H9 (cell line): ENCODE results near the gene GBP7. TPM values are rescaled to one million over a fixed set of nuclear protein-coding genes. Genes with fewer than 3 reads are reported as not detected.
A peak's percentile ranks its signal among the peaks of the same experiment; 100 is the strongest.

ENCODE experiments used
- DNase-seq: peaks from one replicate; pipeline ENCODE4 v3.0.0-alpha.2; 2017
- H2AFZ ChIP-seq: one replicate; pipeline ENCODE4 v1.6.1; 2013; ENCODE audit warnings: mild to moderate bottlenecking, low read length, control low read depth, moderate library complexity
- H2AK5ac ChIP-seq: 2 replicates; pipeline ENCODE4 v1.6.1; 2013; ENCODE audit warnings: low read length, control low read depth, mixed read lengths; ENCODE audit not compliant: insufficient read length
- H2BK120ac ChIP-seq: one replicate; pipeline ENCODE4 v1.6.1; 2013; ENCODE audit warnings: low read depth, mild to moderate bottlenecking, low read length, control low read depth, inconsistent platforms; ENCODE audit not compliant: poor library complexity, severe bottlenecking
- H2BK12ac ChIP-seq: 2 replicates; pipeline ENCODE4 v1.6.1; 2013; ENCODE audit warnings: low read length, control low read depth, mixed read lengths, low read depth; ENCODE audit not compliant: insufficient read length
- H2BK15ac ChIP-seq: 2 replicates; pipeline ENCODE4 v1.6.1; 2013; ENCODE audit warnings: low read depth, low read length, control low read depth
- H2BK20ac ChIP-seq: one replicate; pipeline ENCODE4 v1.6.1; 2013; ENCODE audit warnings: low read depth, mild to moderate bottlenecking, low read length, control low read depth, inconsistent platforms; ENCODE audit not compliant: poor library complexity, severe bottlenecking
- H2BK5ac ChIP-seq: 2 replicates; pipeline ENCODE4 v1.6.1; 2013; ENCODE audit warnings: low read length, control low read depth, mixed read lengths; ENCODE audit not compliant: insufficient read length
- H3K14ac ChIP-seq: 2 replicates; pipeline ENCODE4 v1.6.1; 2013; ENCODE audit warnings: low read length, control low read depth; ENCODE audit not compliant: insufficient read depth
- H3K18ac ChIP-seq: 2 replicates; pipeline ENCODE4 v1.6.1; 2013; ENCODE audit warnings: low read depth, mild to moderate bottlenecking, mixed read lengths, low read length, control low read depth; ENCODE audit not compliant: insufficient read length
- H3K23ac ChIP-seq: 2 replicates; pipeline ENCODE4 v1.6.1; 2013; ENCODE audit warnings: low read length, control low read depth, mixed read lengths, low read depth; ENCODE audit not compliant: insufficient read length
- H3K23me2 ChIP-seq: 2 replicates; pipeline ENCODE4 v1.6.1; 2013; ENCODE audit warnings: low read depth, mild to moderate bottlenecking, mixed read lengths, low read length, control low read depth; ENCODE audit not compliant: insufficient read length, poor library complexity, severe bottlenecking
- H3K27ac ChIP-seq: 2 replicates; pipeline ENCODE4 v1.5.1; 2013; ENCODE audit warnings: low read length, control low read depth, mixed read lengths, low read depth; ENCODE audit not compliant: insufficient read length
- H3K27me3 ChIP-seq: 2 replicates; pipeline ENCODE4 v1.6.1; 2013; ENCODE audit warnings: low read length, control low read depth, inconsistent platforms; ENCODE audit not compliant: insufficient read depth
- H3K4ac ChIP-seq: 2 replicates; pipeline ENCODE4 v1.6.1; 2013; ENCODE audit warnings: low read depth, mild to moderate bottlenecking, control low read depth, inconsistent platforms, low read length, moderate library complexity
- H3K4me1 ChIP-seq: 2 replicates; pipeline ENCODE4 v1.6.1; 2013; ENCODE audit warnings: low read length, control low read depth, inconsistent platforms; ENCODE audit not compliant: insufficient read depth
- H3K4me2 ChIP-seq: 2 replicates; pipeline ENCODE4 v1.6.1; 2013; ENCODE audit warnings: low read length, control low read depth, mixed read lengths; ENCODE audit not compliant: insufficient read length, insufficient read depth
- H3K56ac ChIP-seq: 2 replicates; pipeline ENCODE4 v1.6.1; 2013; ENCODE audit warnings: low read depth, mild to moderate bottlenecking, mixed read lengths, low read length, control low read depth; ENCODE audit not compliant: insufficient read length
- H3K79me1 ChIP-seq: 2 replicates; pipeline ENCODE4 v1.6.1; 2013; ENCODE audit warnings: low read depth, mild to moderate bottlenecking, moderate library complexity, low read length, control low read depth, inconsistent platforms; ENCODE audit not compliant: insufficient read depth, poor library complexity, severe bottlenecking
- H3K79me2 ChIP-seq: 2 replicates; pipeline ENCODE4 v1.6.1; 2013; ENCODE audit warnings: low read length, control low read depth, inconsistent platforms; ENCODE audit not compliant: insufficient read depth
- H3K9ac ChIP-seq: 2 replicates; pipeline ENCODE4 v1.6.1; 2013; ENCODE audit warnings: low read length, control low read depth, mixed read lengths; ENCODE audit not compliant: insufficient read length; ENCODE audit errors: extremely low read depth
- H3K9me3 ChIP-seq: one replicate; pipeline ENCODE4 v1.6.1; 2013; ENCODE audit warnings: low read depth, low read length, inconsistent platforms; ENCODE audit not compliant: control insufficient read depth
- H3T11ph ChIP-seq: one replicate; pipeline ENCODE4 v1.6.1; 2013; ENCODE audit warnings: mild to moderate bottlenecking, low read length, control low read depth, inconsistent platforms
- H4K20me1 ChIP-seq: one replicate; pipeline ENCODE4 v1.6.1; 2013; ENCODE audit not compliant: control insufficient read depth, insufficient read length, insufficient read depth
- H4K5ac ChIP-seq: 2 replicates; pipeline ENCODE4 v1.6.1; 2013; ENCODE audit warnings: low read depth, mild to moderate bottlenecking, mixed read lengths, low read length, control low read depth; ENCODE audit not compliant: insufficient read length
- H4K8ac ChIP-seq: replicated peaks from 2 replicates; pipeline ENCODE4 v1.6.1; 2013; ENCODE audit warnings: low read length, control low read depth, mixed read lengths, low read depth; ENCODE audit not compliant: insufficient read length
- H4K91ac ChIP-seq: 2 replicates; pipeline ENCODE4 v1.6.1; 2013; ENCODE audit warnings: low read depth, mild to moderate bottlenecking, moderate library complexity, mixed read lengths, low read length, control low read depth; ENCODE audit not compliant: insufficient read length
- H3K27ac Mint-ChIP-seq, 3 experiments: 2 replicates in 2 of 3; 3 replicates in 1 of 3; pipeline ENCODE4 v1.8.0; 2020 to 2021; ENCODE audit warnings: mixed read lengths in 3 of 3, mild to moderate bottlenecking in 1 of 3, moderate library complexity in 1 of 3
- H3K27me3 Mint-ChIP-seq: 2 replicates; pipeline ENCODE4 v1.8.0; 2021; ENCODE audit warnings: low read depth, mild to moderate bottlenecking, moderate library complexity, mixed read lengths
- H3K36me3 Mint-ChIP-seq, 3 experiments: 2 replicates in 2 of 3; 3 replicates in 1 of 3; pipeline ENCODE4 v1.8.0; 2020 to 2021; ENCODE audit warnings: low read depth in 3 of 3, mixed read lengths in 3 of 3; ENCODE audit not compliant: insufficient read depth in 1 of 3
- H3K4me1 Mint-ChIP-seq, 2 experiments: 2 replicates each; pipeline ENCODE4 v1.8.0; 2020; ENCODE audit warnings: mixed read lengths in 2 of 2
- H3K4me3 Mint-ChIP-seq, 2 experiments: 2 replicates in 1 of 2; 3 replicates in 1 of 2; pipeline ENCODE4 v1.8.0; 2020 to 2021; ENCODE audit warnings: mild to moderate bottlenecking in 2 of 2, mixed read lengths in 2 of 2, moderate library complexity in 1 of 2
- H3K9me3 Mint-ChIP-seq, 2 experiments: 2 replicates in 1 of 2; 3 replicates in 1 of 2; pipeline ENCODE4 v1.8.0; 2020; ENCODE audit warnings: mild to moderate bottlenecking in 2 of 2, mixed read lengths in 2 of 2, moderate library complexity in 1 of 2
- WGBS: extraction: QIAGEN DNeasy Blood & Tissue Kit; methylation state at CpG from one replicate; pipeline ENCODE4 v1.1.7; 2013; ENCODE audit warnings: missing lambda C conversion rate, low lambda C conversion rate, mixed read lengths; ENCODE audit not compliant: insufficient read length; ENCODE audit errors: extremely low coverage; 5-methylcytosine and 5-hydroxymethylcytosine counted together
- total RNA-seq: library from RNA; stranded (reverse); gene quantifications from 2 replicates; pipeline ENCODE4 v1.2.1, GENCODE V29; 2021
- TF ChIP-seq, protein P1 (sequence below): fragments of 200-600 bp; sonication (generic); conservative IDR thresholded peaks from 3 replicates; pipeline ENCODE4 v1.8.0; 2021; ENCODE audit warnings: antibody characterized with exemption, mild to moderate bottlenecking

GBP7 gene
- total RNA-seq, 1 experiment from 2014 or later = not detected

DNA sequence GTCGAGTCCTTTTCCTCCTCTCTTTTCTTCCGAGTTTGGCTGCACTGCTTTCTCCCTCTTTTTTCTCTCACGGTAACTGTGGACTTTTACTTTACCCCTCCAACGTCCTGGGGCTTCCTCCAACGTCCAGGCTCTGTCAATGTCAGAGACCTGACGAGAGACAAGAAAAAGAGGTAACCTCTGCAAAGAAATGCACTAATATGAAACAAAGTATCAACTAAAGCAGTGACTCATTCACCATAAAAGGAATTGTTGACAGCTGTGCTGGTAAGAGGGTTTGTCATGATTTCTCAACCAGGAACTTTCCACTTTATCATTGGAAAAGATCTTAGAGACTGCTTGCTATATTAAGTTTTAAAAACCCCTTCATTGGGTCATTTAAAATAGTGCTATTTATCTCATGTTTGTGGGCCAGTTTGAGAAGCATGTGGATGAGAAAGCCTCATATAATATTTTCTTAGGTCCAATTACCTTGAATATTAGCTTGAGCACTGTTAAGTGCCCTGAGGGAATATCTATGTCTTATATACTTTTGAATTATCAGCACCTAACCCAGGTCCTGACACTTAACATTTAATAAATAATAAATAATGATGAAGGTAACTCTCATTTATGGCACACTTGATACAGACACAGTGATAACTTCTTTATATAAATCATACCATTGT, 49.8 kb downstream of the GBP7 start, which contains the start of gene GBP2:
Gene GBP2, minus strand, starts transcription at position 202 of the 668 bp plus-strand sequence. CDS start 4,148 bp downstream, outside the sequence.
- H3K36me3 Mint-ChIP-seq = no peaks in the 10 kb centered on the region
- H3K9me3 ChIP-seq = no peaks in the 10 kb centered on the region
- H3K23me2 ChIP-seq = no peaks in the 10 kb centered on the region
- no peak within 1 kb of the TSS for H3K4ac ChIP-seq
- no peaks in the 10 kb centered on the region for H4K20me1 ChIP-seq
- H3K27me3 ChIP-seq = no peaks in the 10 kb centered on the region
- H3K9me3 Mint-ChIP-seq = no peaks in the 10 kb centered on the region
- H3K18ac ChIP-seq = no peak within 1 kb of the TSS
- H2BK12ac ChIP-seq = no peak within 1 kb of the TSS
- no peak within 1 kb of the TSS for H2BK120ac ChIP-seq
- H3K23ac ChIP-seq = no peak within 1 kb of the TSS
- H4K8ac ChIP-seq = no peak within 1 kb of the TSS
- no peak within 1 kb of the TSS for H2AK5ac ChIP-seq
- no peaks in the 10 kb centered on the region for H3K27me3 Mint-ChIP-seq
- H4K91ac ChIP-seq = no peak within 1 kb of the TSS
- no peak for DNase-seq
- no peak within 1 kb of the TSS for H2BK15ac ChIP-seq
- no peaks in the 10 kb centered on the region for H3K79me1 ChIP-seq
- peaks cover 0 to 4% of the 10 kb centered on the region in 2 experiments; a peak in 2 of 4 replicates for H3K4me1 Mint-ChIP-seq
- H3T11ph ChIP-seq = no peak within 1 kb of the TSS
- no peak within 1 kb of the TSS for H3K56ac ChIP-seq
- H3K27ac ChIP-seq = no peak within 1 kb of the TSS
- H3K79me2 ChIP-seq = no peaks in the 10 kb centered on the region
- H3K4me1 ChIP-seq = no peaks in the 10 kb centered on the region
- H4K5ac ChIP-seq = no peak within 1 kb of the TSS
- H2BK20ac ChIP-seq = no peak within 1 kb of the TSS
- no peak within 1 kb of the TSS for H2AFZ ChIP-seq
- H3K4me3 Mint-ChIP-seq = no peak within 1 kb of the TSS
- H3K4me2 ChIP-seq = no peak within 1 kb of the TSS
- TF ChIP-seq, protein P1, sequence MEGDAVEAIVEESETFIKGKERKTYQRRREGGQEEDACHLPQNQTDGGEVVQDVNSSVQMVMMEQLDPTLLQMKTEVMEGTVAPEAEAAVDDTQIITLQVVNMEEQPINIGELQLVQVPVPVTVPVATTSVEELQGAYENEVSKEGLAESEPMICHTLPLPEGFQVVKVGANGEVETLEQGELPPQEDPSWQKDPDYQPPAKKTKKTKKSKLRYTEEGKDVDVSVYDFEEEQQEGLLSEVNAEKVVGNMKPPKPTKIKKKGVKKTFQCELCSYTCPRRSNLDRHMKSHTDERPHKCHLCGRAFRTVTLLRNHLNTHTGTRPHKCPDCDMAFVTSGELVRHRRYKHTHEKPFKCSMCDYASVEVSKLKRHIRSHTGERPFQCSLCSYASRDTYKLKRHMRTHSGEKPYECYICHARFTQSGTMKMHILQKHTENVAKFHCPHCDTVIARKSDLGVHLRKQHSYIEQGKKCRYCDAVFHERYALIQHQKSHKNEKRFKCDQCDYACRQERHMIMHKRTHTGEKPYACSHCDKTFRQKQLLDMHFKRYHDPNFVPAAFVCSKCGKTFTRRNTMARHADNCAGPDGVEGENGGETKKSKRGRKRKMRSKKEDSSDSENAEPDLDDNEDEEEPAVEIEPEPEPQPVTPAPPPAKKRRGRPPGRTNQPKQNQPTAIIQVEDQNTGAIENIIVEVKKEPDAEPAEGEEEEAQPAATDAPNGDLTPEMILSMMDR = no peak
- no CpG with 5 or more reads among the region's 6 CpGs for WGBS
- no peak within 1 kb of the TSS for H3K9ac ChIP-seq
- H3K27ac Mint-ChIP-seq = peak within 1 kb of the TSS in 2 of 3 experiments; percentile 49 to 68; a peak in 2 of 7 replicates
- no peak within 1 kb of the TSS for H2BK5ac ChIP-seq
- H3K14ac ChIP-seq = no peak within 1 kb of the TSS
